GM12873 (cell line): ENCODE data around the gene GLRX.

Experiments used
- TF ChIP-seq, protein P1 (sequence below): IDR thresholded peaks from 2 replicates; pipeline ENCODE4 v1.5.1; 2012; ENCODE audit warnings: low read depth, mild to moderate bottlenecking, moderate library complexity, low read length, control low read depth; ENCODE audit not compliant: insufficient read depth; ENCODE audit errors: missing control alignments

The GLRX gene

DNA sequence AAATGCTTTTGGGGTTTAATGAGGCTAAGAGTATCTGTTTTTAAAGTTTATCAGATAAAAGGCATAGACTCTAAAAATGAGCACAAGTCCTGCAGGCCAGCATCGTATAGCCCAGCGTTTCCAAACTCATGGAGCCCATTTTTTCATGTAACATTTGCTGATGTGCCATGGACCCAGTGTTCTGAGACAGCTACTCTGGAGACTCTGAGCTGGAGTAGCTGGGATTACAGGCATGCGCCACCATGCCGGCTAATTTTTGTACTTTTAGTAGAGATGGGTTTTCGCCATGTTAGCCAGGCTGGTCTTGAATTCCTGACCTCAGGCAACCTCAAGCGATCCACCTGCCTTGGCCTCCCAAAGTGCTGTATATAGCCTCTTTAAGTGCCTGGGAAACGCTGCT is 15.8 kb downstream of the GLRX start:
- TF ChIP-seq, protein P1, sequence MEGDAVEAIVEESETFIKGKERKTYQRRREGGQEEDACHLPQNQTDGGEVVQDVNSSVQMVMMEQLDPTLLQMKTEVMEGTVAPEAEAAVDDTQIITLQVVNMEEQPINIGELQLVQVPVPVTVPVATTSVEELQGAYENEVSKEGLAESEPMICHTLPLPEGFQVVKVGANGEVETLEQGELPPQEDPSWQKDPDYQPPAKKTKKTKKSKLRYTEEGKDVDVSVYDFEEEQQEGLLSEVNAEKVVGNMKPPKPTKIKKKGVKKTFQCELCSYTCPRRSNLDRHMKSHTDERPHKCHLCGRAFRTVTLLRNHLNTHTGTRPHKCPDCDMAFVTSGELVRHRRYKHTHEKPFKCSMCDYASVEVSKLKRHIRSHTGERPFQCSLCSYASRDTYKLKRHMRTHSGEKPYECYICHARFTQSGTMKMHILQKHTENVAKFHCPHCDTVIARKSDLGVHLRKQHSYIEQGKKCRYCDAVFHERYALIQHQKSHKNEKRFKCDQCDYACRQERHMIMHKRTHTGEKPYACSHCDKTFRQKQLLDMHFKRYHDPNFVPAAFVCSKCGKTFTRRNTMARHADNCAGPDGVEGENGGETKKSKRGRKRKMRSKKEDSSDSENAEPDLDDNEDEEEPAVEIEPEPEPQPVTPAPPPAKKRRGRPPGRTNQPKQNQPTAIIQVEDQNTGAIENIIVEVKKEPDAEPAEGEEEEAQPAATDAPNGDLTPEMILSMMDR = no peak

DNA sequence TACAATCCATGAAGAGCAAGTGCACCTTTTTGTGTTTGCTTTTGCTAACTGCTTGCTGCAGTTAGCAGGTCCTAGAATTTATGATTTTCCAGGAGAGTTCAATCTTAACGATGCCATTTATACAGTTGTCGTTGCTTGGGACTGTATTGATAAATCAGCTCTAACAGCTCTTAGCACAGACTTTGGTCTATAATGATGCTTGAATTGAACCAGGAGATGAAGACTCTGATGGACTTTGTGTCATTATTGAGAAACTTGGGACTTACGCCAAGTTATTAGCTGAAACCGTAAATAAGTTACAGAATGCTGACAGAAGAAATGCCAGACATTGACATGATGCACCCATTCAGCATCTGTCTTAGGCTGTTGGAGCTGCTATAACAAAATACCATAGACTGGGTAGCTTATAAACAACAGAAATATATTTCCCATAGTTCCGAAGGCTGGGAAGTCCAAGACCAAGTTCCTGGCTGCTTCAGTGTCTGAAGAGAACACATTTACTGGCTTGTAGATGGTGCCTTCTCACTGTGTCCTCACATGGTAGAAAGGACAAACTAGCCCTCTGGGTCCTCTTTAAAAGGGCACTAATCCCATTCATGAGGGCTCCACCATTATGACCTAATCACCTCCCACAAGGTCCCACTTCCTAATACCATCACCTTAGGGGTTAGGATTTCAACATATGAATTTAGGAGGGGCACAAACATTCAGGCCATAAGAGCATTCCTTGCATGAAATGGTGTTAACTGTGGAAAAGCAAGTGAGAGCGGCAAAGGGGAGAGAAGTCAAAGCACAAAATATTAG is 17.6 kb downstream of the GLRX start:
- TF ChIP-seq, protein P1 = no peak

DNA sequence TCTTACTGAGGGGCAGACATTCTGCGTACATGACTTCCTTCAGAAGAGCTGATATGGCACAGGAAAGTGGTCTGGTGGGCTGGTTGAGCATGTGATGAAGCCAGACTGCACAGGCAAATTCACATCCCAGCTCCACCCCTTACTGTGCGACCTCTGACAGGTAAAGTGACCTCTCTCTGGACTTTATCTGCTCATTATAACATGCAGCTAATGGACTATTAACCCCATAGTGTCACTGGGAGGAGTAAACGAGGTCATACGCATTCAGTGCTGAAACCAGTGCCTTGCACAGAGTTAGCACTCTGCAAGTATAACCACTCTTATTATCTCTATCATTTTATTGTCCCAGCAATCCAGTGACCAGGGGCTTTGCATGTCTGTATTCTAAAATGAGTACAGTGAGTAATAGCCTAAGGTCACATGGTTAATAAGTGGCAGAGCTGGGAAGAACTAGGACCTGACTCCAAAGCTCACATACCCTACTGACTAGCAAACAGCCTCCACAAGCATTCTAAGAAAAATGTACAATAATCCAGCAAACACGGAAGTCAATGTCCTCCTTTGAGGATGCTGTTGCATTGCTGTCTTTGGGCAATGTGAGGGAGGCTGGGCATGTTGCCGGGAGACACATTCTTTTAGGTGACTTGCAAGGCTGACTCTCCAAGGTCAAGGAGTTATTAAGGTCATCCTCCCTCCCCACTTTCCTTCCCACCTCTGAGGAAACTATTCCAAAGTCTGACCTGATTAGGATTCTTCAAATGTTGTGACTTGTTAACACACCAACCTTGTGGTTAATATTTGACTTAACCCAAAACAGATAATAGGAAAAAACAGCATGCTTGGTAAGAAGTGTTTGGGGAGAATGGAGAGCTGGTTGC is 19.0 kb downstream of the GLRX start:
- TF ChIP-seq, protein P1 = no peak

DNA sequence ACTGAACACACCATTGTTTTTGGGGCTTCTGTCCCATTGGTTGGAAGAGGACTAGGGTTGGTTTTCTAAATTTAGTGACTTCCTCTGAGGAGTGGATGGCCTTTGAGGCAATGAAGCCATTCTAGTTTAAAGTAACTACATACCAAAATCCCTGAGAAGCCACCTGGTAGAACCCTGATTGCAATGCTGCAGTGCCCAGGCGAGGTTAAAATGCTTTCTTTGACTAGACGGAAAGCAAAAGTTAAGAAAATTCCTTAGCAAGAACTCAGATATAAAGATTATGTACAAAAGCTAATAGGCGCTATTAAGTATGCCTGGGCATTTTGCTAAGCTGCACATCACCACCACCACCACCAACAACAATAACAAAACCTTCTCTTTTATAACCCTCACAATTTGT is 20.6 kb downstream of the GLRX start:
- TF ChIP-seq, protein P1 = no peak

DNA sequence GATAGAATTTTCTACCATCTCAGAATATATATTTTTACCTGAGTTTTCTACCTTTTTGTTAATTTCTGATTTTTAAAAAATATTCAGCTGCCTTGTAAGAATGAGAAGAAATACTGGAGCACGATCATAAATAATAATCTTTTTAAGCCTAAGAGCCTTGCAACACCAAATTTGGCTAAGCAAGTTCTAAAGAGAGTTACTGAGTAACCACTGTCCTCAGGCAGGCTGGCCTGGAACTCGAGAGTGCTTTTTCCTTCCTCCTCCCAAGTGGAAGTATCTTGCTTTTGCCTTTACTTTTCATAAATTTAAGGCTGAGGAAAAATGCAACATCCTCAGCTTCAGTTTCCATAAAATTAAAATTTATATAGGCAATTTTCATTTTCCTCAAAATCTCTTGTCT is 21.0 kb downstream of the GLRX start:
- TF ChIP-seq, protein P1 = no peak

DNA sequence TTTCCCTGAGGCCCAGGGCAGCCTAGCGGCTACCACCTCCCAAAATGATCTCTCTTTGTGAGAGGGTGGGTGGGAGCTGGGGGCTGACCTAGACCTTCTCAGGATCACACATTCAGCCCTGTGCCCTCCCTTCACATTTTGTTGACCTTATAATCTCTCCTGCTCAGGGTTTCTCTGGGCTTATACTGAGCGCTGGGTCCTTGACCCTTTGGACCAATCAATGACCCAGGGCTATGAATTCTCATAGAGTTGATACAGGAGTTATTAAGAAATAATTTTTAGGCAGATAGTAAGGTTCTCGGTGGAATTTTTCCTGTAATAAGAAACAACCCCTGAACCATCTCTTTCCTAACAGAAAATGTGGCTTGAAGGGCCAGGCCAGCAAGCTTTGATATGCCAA is 22.0 kb downstream of the GLRX start:
- TF ChIP-seq, protein P1 = no peak

DNA sequence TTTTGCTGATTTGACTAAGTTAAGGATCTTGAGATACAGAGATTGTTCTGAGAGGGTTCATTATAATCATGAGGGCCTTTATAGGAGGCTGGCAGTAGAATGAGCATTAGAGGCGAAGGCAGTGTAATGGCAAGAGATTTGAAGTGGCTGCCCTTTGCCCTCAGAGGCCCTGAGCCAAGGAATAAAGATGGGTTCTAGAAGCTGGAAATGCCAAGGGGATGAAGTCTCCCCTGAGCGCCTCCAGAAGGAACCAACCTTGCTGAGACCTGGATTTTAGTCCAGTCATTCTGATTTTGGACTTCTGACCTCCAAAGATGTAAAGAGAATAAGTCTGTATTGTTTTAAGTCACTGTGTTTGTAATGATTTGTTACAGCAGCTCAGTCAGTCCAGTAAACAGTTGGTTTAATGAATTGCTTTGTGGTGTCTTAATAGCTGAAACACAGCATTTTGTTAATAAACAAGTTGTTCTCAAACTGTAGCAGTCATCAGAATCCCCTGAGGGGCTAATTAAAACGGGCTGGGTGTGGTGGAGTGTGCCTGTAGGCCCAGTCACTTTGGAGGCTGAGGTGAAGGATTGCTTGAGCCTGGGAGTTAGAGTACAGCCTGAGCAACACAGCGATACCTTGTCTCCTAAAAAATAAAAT is 23.2 kb downstream of the GLRX start:
- TF ChIP-seq, protein P1 = no peak
